OCI-LY3 (cell line): ENCODE data around the gene HIVEP3.

ENCODE experiments used
- H2AFZ ChIP-seq: fragments of 200-600, 300-600 bp; shearing (Covaris generic); 2 replicates; pipeline ENCODE4 v1.6.0; 2014; ENCODE audit warnings: antibody characterized with exemption, low read depth, low read length
- H3K27ac ChIP-seq: fragments of 200-600, 300-600 bp; sonication (generic); 2 replicates; pipeline ENCODE4 v1.5.1; 2014; ENCODE audit warnings: mild to moderate bottlenecking, low read length, moderate library complexity, mixed read lengths
- H3K27me3 ChIP-seq: fragments of 200-600, 300-600 bp; sonication (generic); 2 replicates; pipeline ENCODE4 v1.6.1; 2014; ENCODE audit warnings: low read depth, low read length, mixed read lengths
- H3K36me3 ChIP-seq: fragments of 200-600, 300-600 bp; sonication (generic); replicated peaks from 2 replicates; pipeline ENCODE3; 2014; ENCODE audit warnings: low read depth, low read length, mixed read lengths
- H3K4me1 ChIP-seq: fragments of 300-600, 200-600 bp; sonication (generic); 2 replicates; pipeline ENCODE4 v1.6.1; 2014; ENCODE audit warnings: low read length, mixed read lengths
- H3K4me2 ChIP-seq: fragments of 200-600, 300-600 bp; sonication (generic); 2 replicates; pipeline ENCODE4 v1.6.1; 2014; ENCODE audit warnings: low read length, mixed read lengths
- H3K4me3 ChIP-seq: fragments of 300-600, 200-600 bp; sonication (generic); 2 replicates; pipeline ENCODE4 v1.5.1; 2014; ENCODE audit warnings: antibody characterized with exemption, mild to moderate bottlenecking, low read length, moderate library complexity
- H3K79me2 ChIP-seq: fragments of 300-600, 200-600 bp; shearing (Covaris generic); 2 replicates; pipeline ENCODE4 v1.6.1; 2014; ENCODE audit warnings: mild to moderate bottlenecking, low read length, mixed read lengths
- H3K9ac ChIP-seq: fragments of 300-600, 200-600 bp; shearing (Covaris generic); 2 replicates; pipeline ENCODE4 v1.6.0; 2014; ENCODE audit warnings: mild to moderate bottlenecking, low read length, moderate library complexity
- H3K9me3 ChIP-seq: fragments of 200-600, 300-600 bp; shearing (Covaris generic); 2 replicates; pipeline ENCODE4 v1.6.1; 2014; ENCODE audit warnings: low read length, mixed read lengths; ENCODE audit not compliant: insufficient read depth
- H4K20me1 ChIP-seq: fragments of 200-600, 300-600 bp; sonication (generic); 2 replicates; pipeline ENCODE4 v1.6.1; 2016; ENCODE audit warnings: low read length, mixed read lengths; ENCODE audit not compliant: insufficient read depth
- EZH2phosphoT487 ChIP-seq: fragments of 200-600 bp; shearing (Covaris generic); IDR thresholded peaks from 2 replicates; pipeline ENCODE4 v1.6.1; 2018; ENCODE audit warnings: antibody characterized with exemption, mixed run types, low read depth
- TF ChIP-seq, protein P1 (sequence below): fragments of 200-600, 300-600 bp; sonication (generic); IDR thresholded peaks from 2 replicates; pipeline ENCODE4 v1.5.1; 2014; ENCODE audit warnings: antibody characterized with exemption, low read length, low read depth

Gene HIVEP3

DNA sequence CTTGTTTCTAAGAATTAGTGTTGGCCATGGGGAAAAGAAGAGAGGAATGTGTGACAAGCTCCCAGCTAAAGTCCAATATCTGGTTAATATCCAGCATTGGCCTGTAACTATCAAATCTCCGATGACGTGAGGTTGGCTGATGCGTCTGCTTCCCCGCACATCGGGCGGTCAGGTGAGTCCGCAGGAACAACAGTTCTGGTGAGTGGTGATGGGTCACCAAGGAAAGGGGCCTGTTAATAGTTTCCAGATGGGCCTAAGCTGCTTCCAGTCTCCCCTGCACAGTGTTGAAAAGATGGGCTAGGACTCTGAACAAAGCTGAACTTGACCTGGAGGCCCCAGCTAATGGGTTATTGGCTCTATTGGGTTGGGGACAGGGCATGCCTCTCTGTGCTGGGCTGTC is 241.1 kb downstream of the HIVEP3 start:
- no peak overlapping the region for H3K27ac ChIP-seq
- H3K4me1 ChIP-seq = peaks cover 39% of the 10 kb centered on the region
- TF ChIP-seq EZH2phosphoT487 = no peak
- TF ChIP-seq, protein P1, sequence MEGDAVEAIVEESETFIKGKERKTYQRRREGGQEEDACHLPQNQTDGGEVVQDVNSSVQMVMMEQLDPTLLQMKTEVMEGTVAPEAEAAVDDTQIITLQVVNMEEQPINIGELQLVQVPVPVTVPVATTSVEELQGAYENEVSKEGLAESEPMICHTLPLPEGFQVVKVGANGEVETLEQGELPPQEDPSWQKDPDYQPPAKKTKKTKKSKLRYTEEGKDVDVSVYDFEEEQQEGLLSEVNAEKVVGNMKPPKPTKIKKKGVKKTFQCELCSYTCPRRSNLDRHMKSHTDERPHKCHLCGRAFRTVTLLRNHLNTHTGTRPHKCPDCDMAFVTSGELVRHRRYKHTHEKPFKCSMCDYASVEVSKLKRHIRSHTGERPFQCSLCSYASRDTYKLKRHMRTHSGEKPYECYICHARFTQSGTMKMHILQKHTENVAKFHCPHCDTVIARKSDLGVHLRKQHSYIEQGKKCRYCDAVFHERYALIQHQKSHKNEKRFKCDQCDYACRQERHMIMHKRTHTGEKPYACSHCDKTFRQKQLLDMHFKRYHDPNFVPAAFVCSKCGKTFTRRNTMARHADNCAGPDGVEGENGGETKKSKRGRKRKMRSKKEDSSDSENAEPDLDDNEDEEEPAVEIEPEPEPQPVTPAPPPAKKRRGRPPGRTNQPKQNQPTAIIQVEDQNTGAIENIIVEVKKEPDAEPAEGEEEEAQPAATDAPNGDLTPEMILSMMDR = no peak
- H3K9me3 ChIP-seq = no peaks in the 10 kb centered on the region
- no peak overlapping the region for H3K4me3 ChIP-seq
- no peak overlapping the region for H3K9ac ChIP-seq
- H4K20me1 ChIP-seq = no peaks in the 10 kb centered on the region
- H3K36me3 ChIP-seq = no peaks in the 10 kb centered on the region
- no peak overlapping the region for H3K4me2 ChIP-seq
- no peaks in the 10 kb centered on the region for H3K27me3 ChIP-seq
- H3K79me2 ChIP-seq = no peaks in the 10 kb centered on the region
- H2AFZ ChIP-seq = no peak overlapping the region

DNA sequence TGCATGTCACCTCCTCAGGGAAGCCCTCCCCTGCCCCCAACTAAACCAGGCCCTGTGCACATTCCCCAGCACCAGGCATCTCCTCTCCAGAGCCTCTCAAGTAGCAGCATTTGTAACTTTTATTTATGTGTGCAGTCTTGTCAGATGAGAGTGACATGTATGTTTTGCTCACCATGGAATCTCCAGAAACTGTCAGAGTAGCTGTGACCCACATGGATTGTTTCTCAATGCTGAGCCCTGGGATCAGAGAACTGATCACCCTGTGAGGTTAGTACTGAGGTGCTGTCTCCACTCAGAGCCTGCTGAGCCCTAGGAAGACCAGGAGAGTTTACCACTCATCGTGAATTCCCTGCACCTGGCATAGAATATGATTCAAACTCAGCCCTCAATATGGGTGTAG is 243.3 kb downstream of the HIVEP3 start:
- H3K4me2 ChIP-seq = no peak overlapping the region
- no peaks in the 10 kb centered on the region for H3K36me3 ChIP-seq
- no peaks in the 10 kb centered on the region for H3K27me3 ChIP-seq
- no peak overlapping the region for H3K4me3 ChIP-seq
- H3K9me3 ChIP-seq = no peaks in the 10 kb centered on the region
- H3K79me2 ChIP-seq = no peaks in the 10 kb centered on the region
- no peak overlapping the region for H2AFZ ChIP-seq
- H3K27ac ChIP-seq = no peak overlapping the region
- H4K20me1 ChIP-seq = no peaks in the 10 kb centered on the region
- TF ChIP-seq EZH2phosphoT487 = no peak
- TF ChIP-seq, protein P1 = no peak
- no peak overlapping the region for H3K9ac ChIP-seq
- H3K4me1 ChIP-seq = peaks cover 59% of the 10 kb centered on the region

DNA sequence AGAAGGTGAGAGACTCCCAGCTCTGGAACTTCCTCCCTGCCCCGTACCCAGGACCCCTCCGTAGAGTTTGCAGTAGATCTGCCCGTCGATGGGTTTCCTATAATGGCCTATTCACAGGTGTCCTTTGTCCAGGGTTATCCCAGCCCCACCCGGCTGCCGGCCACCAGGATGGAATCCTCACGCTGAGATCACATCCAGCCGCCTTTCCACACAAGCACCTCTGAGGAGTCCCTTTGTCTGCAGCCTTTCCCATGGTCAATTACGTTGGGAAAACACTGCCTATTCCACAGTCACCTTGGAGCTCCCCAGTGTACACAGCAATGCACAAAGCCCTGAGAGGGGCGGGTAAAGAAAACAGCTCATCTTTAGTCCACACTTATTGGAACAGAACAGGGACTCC is 244.2 kb downstream of the HIVEP3 start:
- Histone ChIP-seq H3K4me2 (no peak overlapping the region), H3K9ac (peak overlapping the region; percentile 72; the same call in 1 of the 2 replicates), H3K4me3 (no peak overlapping the region)

DNA sequence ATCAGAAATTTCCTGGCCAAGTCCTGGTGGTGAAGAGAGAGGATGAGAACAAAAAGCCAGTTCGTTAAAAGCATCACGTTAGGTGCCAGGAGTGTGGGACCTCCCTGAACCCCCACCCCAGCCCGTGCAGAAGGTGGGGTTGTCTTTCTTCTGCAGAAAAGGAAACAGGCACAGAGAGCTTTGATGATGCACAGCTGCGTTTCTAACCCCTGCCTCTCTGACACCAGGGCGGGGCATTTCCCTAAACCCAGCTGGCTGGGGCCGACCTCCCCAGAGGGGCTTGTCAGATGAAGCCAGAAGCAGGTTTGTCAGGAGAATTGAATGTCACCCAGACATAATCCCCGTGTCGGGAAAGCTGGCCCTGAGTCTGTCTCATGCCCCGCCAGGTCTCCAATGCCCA is 244.9 kb downstream of the HIVEP3 start:
- H4K20me1 ChIP-seq = no peaks in the 10 kb centered on the region
- H2AFZ ChIP-seq = no peak overlapping the region
- no peaks in the 10 kb centered on the region for H3K27me3 ChIP-seq
- H3K36me3 ChIP-seq = no peaks in the 10 kb centered on the region
- H3K4me2 ChIP-seq = peak overlapping the region; percentile 65
- TF ChIP-seq, protein P1 = no peak
- no peak for TF ChIP-seq EZH2phosphoT487
- no peaks in the 10 kb centered on the region for H3K9me3 ChIP-seq
- peak overlapping the region; percentile 87 for H3K27ac ChIP-seq
- H3K4me3 ChIP-seq = peak overlapping the region; percentile 46
- peak overlapping the region; percentile 72 for H3K9ac ChIP-seq
- peaks cover 67% of the 10 kb centered on the region for H3K4me1 ChIP-seq
- 0 out of 2 replicates have a peak, but pooled peaks cover 3% of the 10 kb centered on the region for H3K79me2 ChIP-seq

More for the DNA sequence above, 244.2 kb downstream of the HIVEP3 start:
- Histone ChIP-seq H4K20me1 (no peaks in the 10 kb centered on the region), H2AFZ (no peak overlapping the region), H3K36me3 (no peaks in the 10 kb centered on the region), H3K27me3 (no peaks in the 10 kb centered on the region), H3K9me3 (no peaks in the 10 kb centered on the region), H3K79me2 (0 out of 2 replicates have a peak, but pooled peaks cover 3% of the 10 kb centered on the region), H3K27ac (no peak overlapping the region), H3K4me1 (peaks cover 67% of the 10 kb centered on the region)
- TF ChIP-seq, protein P1 = no peak
- no peak for TF ChIP-seq EZH2phosphoT487
